ENCODE results near the gene PABPN1. TPM values are rescaled to one million over a fixed set of nuclear protein-coding genes. Genes with fewer than 3 reads are reported as not detected.
A peak's percentile ranks its signal among the peaks of the same experiment; 100 is the strongest.

The PABPN1 gene
- total and polyA plus RNA-seq, 2 of the 13 experiments (the other 11 are each of a cell fraction or from before 2014, with no cell fraction given) = 233 to 524 TPM

DNA sequence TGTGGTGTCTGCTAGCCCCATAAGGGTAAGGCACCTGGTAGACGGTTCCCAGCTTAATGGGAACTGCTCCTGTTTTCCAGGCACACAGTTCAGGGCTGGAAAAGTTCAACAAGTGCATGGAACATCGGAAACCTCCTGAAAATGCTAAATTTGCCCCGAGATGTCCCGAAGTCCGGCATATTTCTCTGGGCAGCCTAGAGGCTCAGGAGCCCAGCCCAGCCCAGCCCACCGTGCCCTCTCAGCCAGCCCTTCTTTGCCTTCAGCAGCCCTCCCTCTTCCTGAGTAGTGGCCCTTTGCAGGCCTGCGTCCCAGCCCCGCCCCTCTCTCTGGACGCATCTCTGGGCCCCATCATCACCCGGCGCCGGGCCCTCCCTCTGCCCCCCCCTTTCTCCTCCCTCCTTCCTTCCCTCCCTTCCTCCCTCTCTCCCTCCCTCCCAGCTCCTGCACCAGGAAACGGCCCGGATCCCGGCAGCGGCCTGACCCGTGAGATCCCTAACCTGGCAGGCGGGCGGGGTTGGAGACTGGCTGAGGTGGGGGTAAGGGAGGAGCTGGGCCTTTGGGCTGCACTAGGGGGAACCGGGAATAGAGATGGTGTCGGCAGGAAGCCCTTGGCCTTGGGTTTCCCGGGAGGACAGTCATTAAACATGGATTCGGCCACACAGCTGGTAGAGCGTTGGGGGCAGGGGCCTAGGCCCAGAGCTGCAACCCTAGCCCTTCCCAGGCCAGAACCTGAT lies 14.7 kb upstream of the PABPN1 start, which contains the start of gene BCL2L2 (continued):
- TF ChIP-seq ZNF747 (CRISPR knock-in tag; IDR thresholded peaks at IDR 0.05; ENCODE audit: borderline replicate concordance) = peak; percentile 97
- peak; percentile 99 for TF ChIP-seq ZNF547 (CRISPR knock-in tag; IDR thresholded peaks at IDR 0.05)
- peak; percentile 91 for TF ChIP-seq IRX3 (CRISPR knock-in tag; IDR thresholded peaks at IDR 0.05; ENCODE audit: borderline replicate concordance, low read depth)
- TF ChIP-seq ZNF207 (IDR thresholded peaks at IDR 0.05; ENCODE audit: borderline replicate concordance) = no peak
- TF ChIP-seq, protein P1, sequence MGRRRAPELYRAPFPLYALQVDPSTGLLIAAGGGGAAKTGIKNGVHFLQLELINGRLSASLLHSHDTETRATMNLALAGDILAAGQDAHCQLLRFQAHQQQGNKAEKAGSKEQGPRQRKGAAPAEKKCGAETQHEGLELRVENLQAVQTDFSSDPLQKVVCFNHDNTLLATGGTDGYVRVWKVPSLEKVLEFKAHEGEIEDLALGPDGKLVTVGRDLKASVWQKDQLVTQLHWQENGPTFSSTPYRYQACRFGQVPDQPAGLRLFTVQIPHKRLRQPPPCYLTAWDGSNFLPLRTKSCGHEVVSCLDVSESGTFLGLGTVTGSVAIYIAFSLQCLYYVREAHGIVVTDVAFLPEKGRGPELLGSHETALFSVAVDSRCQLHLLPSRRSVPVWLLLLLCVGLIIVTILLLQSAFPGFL (CRISPR knock-in tag; IDR thresholded peaks at IDR 0.05) = no peak
- TF ChIP-seq, protein P2, sequence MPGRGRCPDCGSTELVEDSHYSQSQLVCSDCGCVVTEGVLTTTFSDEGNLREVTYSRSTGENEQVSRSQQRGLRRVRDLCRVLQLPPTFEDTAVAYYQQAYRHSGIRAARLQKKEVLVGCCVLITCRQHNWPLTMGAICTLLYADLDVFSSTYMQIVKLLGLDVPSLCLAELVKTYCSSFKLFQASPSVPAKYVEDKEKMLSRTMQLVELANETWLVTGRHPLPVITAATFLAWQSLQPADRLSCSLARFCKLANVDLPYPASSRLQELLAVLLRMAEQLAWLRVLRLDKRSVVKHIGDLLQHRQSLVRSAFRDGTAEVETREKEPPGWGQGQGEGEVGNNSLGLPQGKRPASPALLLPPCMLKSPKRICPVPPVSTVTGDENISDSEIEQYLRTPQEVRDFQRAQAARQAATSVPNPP (CRISPR knock-in tag; IDR thresholded peaks at IDR 0.05) = peak; percentile 77; the same call in 1 of the 2 replicates
- peak; percentile 82 for TF ChIP-seq ZNF264 (CRISPR knock-in tag; IDR thresholded peaks at IDR 0.05)
- no peak for TF ChIP-seq CCDC6 (CRISPR knock-in tag; IDR thresholded peaks at IDR 0.05)
- TF ChIP-seq, protein P3, sequence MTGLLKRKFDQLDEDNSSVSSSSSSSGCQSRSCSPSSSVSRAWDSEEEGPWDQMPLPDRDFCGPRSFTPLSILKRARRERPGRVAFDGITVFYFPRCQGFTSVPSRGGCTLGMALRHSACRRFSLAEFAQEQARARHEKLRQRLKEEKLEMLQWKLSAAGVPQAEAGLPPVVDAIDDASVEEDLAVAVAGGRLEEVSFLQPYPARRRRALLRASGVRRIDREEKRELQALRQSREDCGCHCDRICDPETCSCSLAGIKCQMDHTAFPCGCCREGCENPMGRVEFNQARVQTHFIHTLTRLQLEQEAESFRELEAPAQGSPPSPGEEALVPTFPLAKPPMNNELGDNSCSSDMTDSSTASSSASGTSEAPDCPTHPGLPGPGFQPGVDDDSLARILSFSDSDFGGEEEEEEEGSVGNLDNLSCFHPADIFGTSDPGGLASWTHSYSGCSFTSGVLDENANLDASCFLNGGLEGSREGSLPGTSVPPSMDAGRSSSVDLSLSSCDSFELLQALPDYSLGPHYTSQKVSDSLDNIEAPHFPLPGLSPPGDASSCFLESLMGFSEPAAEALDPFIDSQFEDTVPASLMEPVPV (CRISPR knock-in tag; IDR thresholded peaks at IDR 0.05) = peak; percentile 86
- TF ChIP-seq, protein P4, sequence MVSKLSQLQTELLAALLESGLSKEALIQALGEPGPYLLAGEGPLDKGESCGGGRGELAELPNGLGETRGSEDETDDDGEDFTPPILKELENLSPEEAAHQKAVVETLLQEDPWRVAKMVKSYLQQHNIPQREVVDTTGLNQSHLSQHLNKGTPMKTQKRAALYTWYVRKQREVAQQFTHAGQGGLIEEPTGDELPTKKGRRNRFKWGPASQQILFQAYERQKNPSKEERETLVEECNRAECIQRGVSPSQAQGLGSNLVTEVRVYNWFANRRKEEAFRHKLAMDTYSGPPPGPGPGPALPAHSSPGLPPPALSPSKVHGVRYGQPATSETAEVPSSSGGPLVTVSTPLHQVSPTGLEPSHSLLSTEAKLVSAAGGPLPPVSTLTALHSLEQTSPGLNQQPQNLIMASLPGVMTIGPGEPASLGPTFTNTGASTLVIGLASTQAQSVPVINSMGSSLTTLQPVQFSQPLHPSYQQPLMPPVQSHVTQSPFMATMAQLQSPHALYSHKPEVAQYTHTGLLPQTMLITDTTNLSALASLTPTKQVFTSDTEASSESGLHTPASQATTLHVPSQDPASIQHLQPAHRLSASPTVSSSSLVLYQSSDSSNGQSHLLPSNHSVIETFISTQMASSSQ (IDR thresholded peaks at IDR 0.05; ENCODE audit: low read depth) = peak; percentile 69
- TF ChIP-seq, protein P4 (CRISPR knock-in tag; IDR thresholded peaks at IDR 0.05; ENCODE audit: borderline replicate concordance) = peak; percentile 85; the same call in 1 of the 2 replicates
- TF ChIP-seq, protein P5, sequence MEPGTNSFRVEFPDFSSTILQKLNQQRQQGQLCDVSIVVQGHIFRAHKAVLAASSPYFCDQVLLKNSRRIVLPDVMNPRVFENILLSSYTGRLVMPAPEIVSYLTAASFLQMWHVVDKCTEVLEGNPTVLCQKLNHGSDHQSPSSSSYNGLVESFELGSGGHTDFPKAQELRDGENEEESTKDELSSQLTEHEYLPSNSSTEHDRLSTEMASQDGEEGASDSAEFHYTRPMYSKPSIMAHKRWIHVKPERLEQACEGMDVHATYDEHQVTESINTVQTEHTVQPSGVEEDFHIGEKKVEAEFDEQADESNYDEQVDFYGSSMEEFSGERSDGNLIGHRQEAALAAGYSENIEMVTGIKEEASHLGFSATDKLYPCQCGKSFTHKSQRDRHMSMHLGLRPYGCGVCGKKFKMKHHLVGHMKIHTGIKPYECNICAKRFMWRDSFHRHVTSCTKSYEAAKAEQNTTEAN (CRISPR knock-in tag; conservative IDR thresholded peaks at IDR 0.05) = peak; percentile 78; the same call in 1 of the 2 replicates
- peak; percentile 92; the same call in 1 of the 2 replicates for TF ChIP-seq ZNF232 (CRISPR knock-in tag; IDR thresholded peaks at IDR 0.05; ENCODE audit: borderline replicate concordance)
- TF ChIP-seq, protein P6, sequence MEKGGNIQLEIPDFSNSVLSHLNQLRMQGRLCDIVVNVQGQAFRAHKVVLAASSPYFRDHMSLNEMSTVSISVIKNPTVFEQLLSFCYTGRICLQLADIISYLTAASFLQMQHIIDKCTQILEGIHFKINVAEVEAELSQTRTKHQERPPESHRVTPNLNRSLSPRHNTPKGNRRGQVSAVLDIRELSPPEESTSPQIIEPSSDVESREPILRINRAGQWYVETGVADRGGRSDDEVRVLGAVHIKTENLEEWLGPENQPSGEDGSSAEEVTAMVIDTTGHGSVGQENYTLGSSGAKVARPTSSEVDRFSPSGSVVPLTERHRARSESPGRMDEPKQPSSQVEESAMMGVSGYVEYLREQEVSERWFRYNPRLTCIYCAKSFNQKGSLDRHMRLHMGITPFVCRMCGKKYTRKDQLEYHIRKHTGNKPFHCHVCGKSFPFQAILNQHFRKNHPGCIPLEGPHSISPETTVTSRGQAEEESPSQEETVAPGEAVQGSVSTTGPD (CRISPR knock-in tag; IDR thresholded peaks at IDR 0.05) = peak; percentile 87
- TF ChIP-seq MAFF (IDR thresholded peaks at IDR 0.05; ENCODE audit: low read depth, low read length) = no peak
